H1 (cell line): ENCODE measurements around the gene PIK3R1. TPM values are rescaled to one million over a fixed set of nuclear protein-coding genes. Genes with fewer than 3 reads are reported as not detected.

Experiments used
- CTCF ChIA-PET: fragments of 300-600 bp; sonication (Branson Sonifier 250); formaldehyde crosslinking; loops from one replicate; lab custom pipeline; 2021; ENCODE audit not compliant: partially characterized antibody; lab: Charles Lee
- POLR2A ChIA-PET: fragments of 300-600 bp; sonication (Branson Sonifier 250); formaldehyde crosslinking; loops from one replicate; lab custom pipeline; 2021; ENCODE audit warnings: inconsistent platforms; ENCODE audit not compliant: partially characterized antibody; lab: Charles Lee
- DNase-seq, 2 experiments: peaks; one replicate each; pipeline versions ENCODE4 v3.0.0 to v3.0.0-alpha.2; 2010 to 2022; ENCODE audit warnings: low spot score in 2 of 2, low read depth in 1 of 2, mixed read lengths in 1 of 2
- FAIRE-seq: peaks from 2 replicates; lab custom pipeline; 2011; peaks lifted over from hg19 to GRCh38; lab: Jason Lieb, UNC
- H2AFZ ChIP-seq: 2 replicates; pipeline ENCODE4 v1.8.1; 2012; ENCODE audit warnings: low read length, inconsistent platforms
- H2AK5ac ChIP-seq: 2 replicates; pipeline ENCODE4 v1.6.1; 2013; ENCODE audit warnings: low read depth, low read length
- H2BK120ac ChIP-seq: replicated peaks from 2 replicates; pipeline ENCODE3; 2013; ENCODE audit warnings: low read depth, low read length, inconsistent platforms
- H2BK12ac ChIP-seq: 2 replicates; pipeline ENCODE4 v1.6.1; 2013; ENCODE audit warnings: low read depth, low read length
- H2BK15ac ChIP-seq: 2 replicates; pipeline ENCODE4 v1.6.1; 2013; ENCODE audit warnings: low read length
- H2BK20ac ChIP-seq: 2 replicates; pipeline ENCODE4 v1.6.1; 2013; ENCODE audit warnings: low read length
- H2BK5ac ChIP-seq: 2 replicates; pipeline ENCODE4 v1.6.1; 2013; ENCODE audit warnings: low read depth, low read length
- H3K14ac ChIP-seq: 2 replicates; pipeline ENCODE4 v1.6.1; 2013; ENCODE audit warnings: inconsistent platforms; ENCODE audit not compliant: insufficient read length
- H3K18ac ChIP-seq: 2 replicates; pipeline ENCODE4 v1.6.1; 2013; ENCODE audit warnings: low read length; ENCODE audit errors: extremely low read depth
- H3K23ac ChIP-seq: 2 replicates; pipeline ENCODE4 v1.6.1; 2013; ENCODE audit warnings: inconsistent platforms; ENCODE audit not compliant: insufficient read length
- H3K23me2 ChIP-seq: 2 replicates; pipeline ENCODE4 v1.6.1; 2013; ENCODE audit warnings: low read depth, low read length
- H3K27ac ChIP-seq: 2 replicates; pipeline ENCODE4 v1.6.1; 2011; ENCODE audit warnings: low read depth, low read length, inconsistent platforms
- H3K27me3 ChIP-seq, 4 experiments: replicated peaks in 1 of 4; 1 replicate in 1 of 4; 2 replicates in 3 of 4; pipeline versions ENCODE4 v1.6.1 to v1.8.1; 2011 to 2013; ENCODE audit warnings: low read length in 3 of 4, mild to moderate bottlenecking in 3 of 4, inconsistent platforms in 2 of 4, mixed read lengths in 2 of 4, moderate library complexity in 1 of 4; ENCODE audit not compliant: control insufficient read depth in 3 of 4, insufficient read depth in 3 of 4; ENCODE audit errors: extremely low read depth in 1 of 4
- H3K36me3 ChIP-seq, 4 experiments: 2 replicates each; pipeline versions ENCODE4 v1.6.1 to v1.8.1; 2011 to 2013; ENCODE audit warnings: mild to moderate bottlenecking in 4 of 4, low read length in 3 of 4, moderate library complexity in 2 of 4, control low read depth in 1 of 4, inconsistent platforms in 1 of 4; ENCODE audit not compliant: insufficient read depth in 4 of 4, control insufficient read depth in 2 of 4
- H3K4ac ChIP-seq: replicated peaks from 2 replicates; pipeline ENCODE3; 2013; ENCODE audit warnings: low read length, low read depth, mixed read lengths, inconsistent platforms; ENCODE audit not compliant: insufficient read length
- H3K4me1 ChIP-seq, 4 experiments: replicated peaks in 1 of 4; 1 replicate in 1 of 4; 2 replicates in 3 of 4; pipeline versions ENCODE4 v1.6.1 to v1.8.1; 2011 to 2013; ENCODE audit warnings: low read length in 3 of 4, inconsistent platforms in 2 of 4, mixed read lengths in 1 of 4; ENCODE audit not compliant: insufficient read depth in 4 of 4, control insufficient read depth in 3 of 4
- H3K4me2 ChIP-seq, 2 experiments: 2 replicates each; pipeline versions ENCODE4 v1.6.1 to v1.8.1; 2011 to 2013; ENCODE audit warnings: low read depth in 2 of 2, low read length in 2 of 2, control low read depth in 1 of 2, inconsistent platforms in 1 of 2, mild to moderate bottlenecking in 1 of 2; ENCODE audit not compliant: insufficient read depth in 1 of 2
- H3K4me3 ChIP-seq, 4 experiments: fragments of 200-600, 300-600 bp in 1 of 4; sonication (generic), shearing (Covaris generic), sonication (Bioruptor Twin) in 1 of 4; 2 replicates each; pipeline versions ENCODE4 v1.5.1 to v1.8.1; 2011 to 2016; ENCODE audit warnings: low read length in 4 of 4, low read depth in 3 of 4, control low read depth in 2 of 4, inconsistent platforms in 2 of 4, mild to moderate bottlenecking in 2 of 4, mixed read lengths in 1 of 4, moderate library complexity in 1 of 4; ENCODE audit not compliant: insufficient read depth in 2 of 4; ENCODE audit errors: extremely low read depth in 1 of 4
- H3K56ac ChIP-seq: replicated peaks from 2 replicates; pipeline ENCODE3; 2013; ENCODE audit warnings: low read depth, mild to moderate bottlenecking, mixed read lengths, low read length, inconsistent platforms; ENCODE audit not compliant: insufficient read length
- H3K79me1 ChIP-seq: 2 replicates; pipeline ENCODE4 v1.6.1; 2013; ENCODE audit warnings: low read depth, low read length, control low read depth
- H3K79me2 ChIP-seq, 2 experiments: 2 replicates each; pipeline versions ENCODE4 v1.6.1 to v1.8.1; 2012 to 2013; ENCODE audit warnings: low read length in 2 of 2, mild to moderate bottlenecking in 2 of 2, inconsistent platforms in 1 of 2; ENCODE audit not compliant: insufficient read depth in 2 of 2, control insufficient read depth in 1 of 2
- H3K9ac ChIP-seq, 4 experiments: replicated peaks in 1 of 4; 1 replicate in 1 of 4; 2 replicates in 3 of 4; pipeline versions ENCODE4 v1.6.1 to v1.8.1; 2011 to 2013; ENCODE audit warnings: low read depth in 3 of 4, low read length in 3 of 4, control low read depth in 2 of 4, mild to moderate bottlenecking in 2 of 4, moderate library complexity in 2 of 4, inconsistent platforms in 1 of 4; ENCODE audit errors: extremely low read depth in 1 of 4
- H3K9me3 ChIP-seq, 2 experiments: 2 replicates each; pipeline versions ENCODE4 v1.6.1 to v1.8.1; 2012 to 2013; ENCODE audit warnings: mild to moderate bottlenecking in 2 of 2, moderate library complexity in 2 of 2, control low read depth in 1 of 2, inconsistent platforms in 1 of 2, low read depth in 1 of 2, low read length in 1 of 2, mixed read lengths in 1 of 2; ENCODE audit not compliant: insufficient read depth in 2 of 2
- H4K20me1 ChIP-seq, 2 experiments: replicated peaks in 1 of 2; 2 replicates each; pipeline versions ENCODE3 to v1.8.1; 2011 to 2013; ENCODE audit warnings: inconsistent platforms in 2 of 2, low read length in 2 of 2, mild to moderate bottlenecking in 1 of 2; ENCODE audit not compliant: insufficient read depth in 2 of 2, control insufficient read depth in 1 of 2
- H4K5ac ChIP-seq: 2 replicates; pipeline ENCODE4 v1.6.1; 2013; ENCODE audit warnings: low read length, low read depth, mixed read lengths, inconsistent platforms; ENCODE audit not compliant: insufficient read length
- H4K8ac ChIP-seq: 2 replicates; pipeline ENCODE4 v1.8.0; 2013; ENCODE audit warnings: mild to moderate bottlenecking, moderate library complexity, low read length, inconsistent platforms; ENCODE audit not compliant: insufficient read depth; ENCODE audit errors: extremely low read depth
- H4K91ac ChIP-seq: replicated peaks from 2 replicates; pipeline ENCODE3; 2013; ENCODE audit warnings: low read length, mixed read lengths, inconsistent platforms; ENCODE audit not compliant: insufficient read length
- SAP30 ChIP-seq: fragments of 300-600 bp; sonication (generic); IDR thresholded peaks from 2 replicates; pipeline ENCODE4 v1.7.1; 2012; ENCODE audit warnings: low read length, moderate library complexity, mild to moderate bottlenecking, inconsistent platforms; ENCODE audit not compliant: insufficient read depth, insufficient replicate concordance
- SP1 ChIP-seq: IDR thresholded peaks from 2 replicates; pipeline ENCODE4 v1.6.1; 2011; ENCODE audit warnings: low read depth, low read length
- WGBS, 2 experiments: shearing (Covaris generic) in 1 of 2; methylation state at CpG; one replicate each; pipeline versions ENCODE4 v1.1.6 to v1.1.7; 2013 to 2015; ENCODE audit warnings: low lambda C conversion rate in 2 of 2, mixed read lengths in 2 of 2, inconsistent platforms in 1 of 2, low coverage in 1 of 2, missing lambda C conversion rate in 1 of 2; ENCODE audit not compliant: insufficient replicate concordance in 2 of 2, insufficient coverage in 1 of 2, insufficient read length in 1 of 2; ENCODE audit errors: extremely low coverage in 1 of 2, missing lambda C conversion rate in 1 of 2; 5-methylcytosine and 5-hydroxymethylcytosine counted together
- polyA plus RNA-seq, 7 experiments: library from polyadenylated mRNA; depleted of rRNA in 3 of 7; stranded (reverse) in 5 of 7; unstranded in 2 of 7; fragments of >200 nt in 5 of 7; fragments of 200-250 nt in 2 of 7; gene quantifications; 1 replicate in 5 of 7; 2 replicates in 1 of 7; 4 replicates in 1 of 7; pipeline versions ENCODE4 v1.2.1 to v1.2.3, GENCODE V29; 2011 to 2013; ENCODE audit warnings: missing spikeins in 2 of 7, mixed read lengths in 2 of 7
- total RNA-seq: library from RNA; stranded (reverse); fragmentation: NEBNext Ultra II Directional; extraction: Animal tissue kit (Norgen Biotek cat#: 25700); gene quantifications from 2 replicates; pipeline ENCODE4 v1.2.1, GENCODE V29; 2021
- TF ChIP-seq, protein P1 (sequence below): IDR thresholded peaks from 2 replicates; pipeline ENCODE4 v1.6.1; 2012; ENCODE audit warnings: low read length, inconsistent platforms

Gene PIK3R1
- total and polyA plus RNA-seq, 2 of the 8 experiments (the other 6 are each of a cell fraction or from before 2014, with no cell fraction given), result 2.3 to 13.7 TPM

- Histone ChIP-seq H3K18ac (no peak overlapping the region), H2BK5ac (no peak overlapping the region), H3K4me2 (no peak overlapping the region), H4K91ac (no peak overlapping the region), H3K23me2 (peaks cover 8% of the 10 kb centered on the region), H3K79me2 (no peaks in the 10 kb centered on the region), H2BK120ac (no peak overlapping the region), H3K56ac (no peak overlapping the region), H4K5ac (no peak overlapping the region), H3K4me1 (peaks cover 3 to 5% (median 5%) of the 10 kb centered on the region in 4 experiments; a peak in 5 of 7 replicates), H2BK12ac (no peak overlapping the region), H2AK5ac (no peak overlapping the region), H2BK20ac (no peak overlapping the region), H3K9me3 (no peaks in the 10 kb centered on the region), H3K27me3 (no peaks in the 10 kb centered on the region), H3K27ac (no peak overlapping the region), H3K14ac (no peak overlapping the region), H3K4me3 (no peak overlapping the region), H3K79me1 (no peaks in the 10 kb centered on the region), H3K9ac (no peak overlapping the region), H3K23ac (no peak overlapping the region), H3K4ac (no peak overlapping the region), H2BK15ac (no peak overlapping the region), H2AFZ (no peak overlapping the region), H4K20me1 (no peaks in the 10 kb centered on the region), H3K36me3 (no peaks in the 10 kb centered on the region), H4K8ac (no peak overlapping the region)
- DNase-seq, result no peak
- ChIA-PET CTCF (interaction anchor here (0.6 to 3.0 kb wide), 41 partner anchors 10 to 1037 kb away, joined by 3 to 14 read pairs (median 3); no protein-coding TSS in a partner anchor), POLR2A (no interaction called here)
- FAIRE-seq, result no peak
- TF ChIP-seq, protein P1, sequence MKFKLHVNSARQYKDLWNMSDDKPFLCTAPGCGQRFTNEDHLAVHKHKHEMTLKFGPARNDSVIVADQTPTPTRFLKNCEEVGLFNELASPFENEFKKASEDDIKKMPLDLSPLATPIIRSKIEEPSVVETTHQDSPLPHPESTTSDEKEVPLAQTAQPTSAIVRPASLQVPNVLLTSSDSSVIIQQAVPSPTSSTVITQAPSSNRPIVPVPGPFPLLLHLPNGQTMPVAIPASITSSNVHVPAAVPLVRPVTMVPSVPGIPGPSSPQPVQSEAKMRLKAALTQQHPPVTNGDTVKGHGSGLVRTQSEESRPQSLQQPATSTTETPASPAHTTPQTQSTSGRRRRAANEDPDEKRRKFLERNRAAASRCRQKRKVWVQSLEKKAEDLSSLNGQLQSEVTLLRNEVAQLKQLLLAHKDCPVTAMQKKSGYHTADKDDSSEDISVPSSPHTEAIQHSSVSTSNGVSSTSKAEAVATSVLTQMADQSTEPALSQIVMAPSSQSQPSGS, result no peak
- TF ChIP-seq SAP30, result no peak
- TF ChIP-seq SP1, result no peak
- 27% methylated on average over 1 of the region's 1 CpG; no CpG with 5 or more reads in 1 of the 2 experiments for WGBS, 2 experiments
These were observed 71.0 kb downstream of the PIK3R1 start for GRCh38 chr5:68286612-68286912.
